Measurements from ENCODE around the gene CACNB4. TPM values are rescaled to one million over a fixed set of nuclear protein-coding genes. Genes with fewer than 3 reads are reported as not detected.
"Not testable (repeated sequence)": the region's sequence is repeated elsewhere in the genome, so short reads cannot be mapped to it uniquely, and the experiment has no call there.

The CACNB4 gene
- total RNA-seq, 1 donor from 2014 or later = 4.9 TPM

GRCh38 chr2:151945602-151946001 is 153.2 kb downstream of the CACNB4 start:
- TF ChIP-seq CTCF (IDR thresholded peaks at IDR 0.05) (no peak), POLR2AphosphoS5 (IDR thresholded peaks at IDR 0.05; ENCODE audit: insufficient read depth in 1 of 2, low read depth in 1 of 2) (no peak), POLR2A (IDR thresholded peaks at IDR 0.05) (no peak)
- H3K4me1 ChIP-seq = peaks cover 32% of the 10 kb centered on the region
- H3K4me3 ChIP-seq = no peak overlapping the region
- no peaks in the 10 kb centered on the region for H3K9me3 ChIP-seq
- no peaks in the 10 kb centered on the region for H3K27me3 ChIP-seq
- DNase-seq (ENCODE audit: extremely low spot score in 2 of 2) = no peak
- intact Hi-C loops (cut with DNase I) = no loop called here
- H3K27ac ChIP-seq = no peak overlapping the region
- no peaks in the 10 kb centered on the region for H3K36me3 ChIP-seq

DNA sequence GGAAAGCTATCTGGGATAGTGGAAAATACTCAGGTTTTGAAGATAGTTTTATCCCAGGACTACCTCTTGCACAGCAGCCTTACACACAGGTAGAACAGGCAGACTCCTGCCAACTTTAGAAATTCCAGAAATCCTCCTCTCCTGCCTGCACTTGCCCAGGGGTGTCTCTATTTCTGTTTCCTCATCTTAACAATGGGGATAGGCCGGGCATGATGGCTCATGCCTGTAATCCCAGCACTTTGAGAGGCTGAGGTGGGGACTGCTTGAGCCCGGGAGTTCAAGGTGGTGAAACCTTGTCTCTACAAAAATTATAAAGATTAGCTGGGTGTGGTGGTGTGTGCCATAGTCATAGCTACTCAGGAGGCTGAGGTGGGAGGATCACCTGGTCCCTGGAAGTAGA is 153.7 kb downstream of the CACNB4 start:
- no peaks in the 10 kb centered on the region for H3K27me3 ChIP-seq
- H3K36me3 ChIP-seq = no peaks in the 10 kb centered on the region
- no peaks in the 10 kb centered on the region for H3K9me3 ChIP-seq
- TF ChIP-seq POLR2AphosphoS5 (IDR thresholded peaks at IDR 0.05; ENCODE audit: insufficient read depth in 1 of 2, low read depth in 1 of 2) (peak in 1 of 2 donors; percentile 37), CTCF (IDR thresholded peaks at IDR 0.05) (no peak), POLR2A (IDR thresholded peaks at IDR 0.05) (no peak)
- H3K27ac ChIP-seq = no peak overlapping the region
- H3K4me1 ChIP-seq = peaks cover 32% of the 10 kb centered on the region
- DNase-seq (ENCODE audit: extremely low spot score in 2 of 2) = no peak
- H3K4me3 ChIP-seq = no peak overlapping the region
- intact Hi-C loops (cut with DNase I) = no loop called here

- no peaks in the 10 kb centered on the region for H3K9me3 ChIP-seq
- TF ChIP-seq POLR2AphosphoS5 (IDR thresholded peaks at IDR 0.05; ENCODE audit: insufficient read depth in 1 of 2, low read depth in 1 of 2) (no peak), CTCF (IDR thresholded peaks at IDR 0.05) (no peak), POLR2A (IDR thresholded peaks at IDR 0.05) (no peak)
- no peak overlapping the region for H3K4me3 ChIP-seq
- no peaks in the 10 kb centered on the region for H3K36me3 ChIP-seq
- no peak for DNase-seq (ENCODE audit: extremely low spot score in 2 of 2)
- H3K27me3 ChIP-seq = no peaks in the 10 kb centered on the region
- intact Hi-C loops (cut with DNase I) = no loop called here
- H3K27ac ChIP-seq = no peak overlapping the region
- H3K4me1 ChIP-seq = peaks cover 32% of the 10 kb centered on the region
These were observed 155.4 kb downstream of the CACNB4 start for GRCh38 chr2:151943461-151943860.

DNA sequence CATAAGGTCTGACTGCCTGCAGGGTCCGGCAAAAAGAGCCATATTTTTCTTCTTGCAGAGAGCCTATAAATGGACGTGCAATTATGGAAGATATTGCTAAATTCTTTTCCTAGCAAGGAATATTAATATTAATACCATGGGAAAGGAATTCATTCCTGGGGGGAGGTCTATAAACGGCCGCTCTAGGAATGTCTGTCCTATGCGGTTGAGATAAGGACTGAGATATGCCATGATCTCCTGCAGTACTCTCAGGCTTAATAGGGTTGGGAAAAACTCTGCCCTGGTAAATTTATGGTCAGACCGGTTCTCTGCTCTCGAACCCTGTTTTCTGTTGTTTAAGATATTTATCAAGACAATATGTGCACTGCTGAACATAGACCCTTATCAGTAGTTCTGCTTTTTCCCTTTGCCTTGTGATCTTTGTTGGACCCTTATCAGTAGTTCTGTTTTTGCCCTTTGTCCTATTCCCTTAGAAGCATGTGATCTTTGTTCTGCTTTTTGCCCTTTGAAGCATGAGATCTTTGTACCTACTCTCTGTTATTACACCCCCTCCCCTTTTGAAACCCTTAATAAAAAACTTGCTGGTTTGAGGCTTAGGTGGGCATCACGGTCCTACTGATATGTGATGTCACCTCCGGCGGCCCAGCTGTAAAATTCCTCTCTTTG is 156.2 kb downstream of the CACNB4 start:
- H3K36me3 ChIP-seq; H3K27ac ChIP-seq; DNase-seq (ENCODE audit: extremely low spot score in 2 of 2); H3K27me3 ChIP-seq; intact Hi-C loops (cut with DNase I); H3K9me3 ChIP-seq; H3K4me3 ChIP-seq: not testable (repeated sequence)
- H3K4me1 ChIP-seq = peaks cover 25% of the 10 kb centered on the region

DNA sequence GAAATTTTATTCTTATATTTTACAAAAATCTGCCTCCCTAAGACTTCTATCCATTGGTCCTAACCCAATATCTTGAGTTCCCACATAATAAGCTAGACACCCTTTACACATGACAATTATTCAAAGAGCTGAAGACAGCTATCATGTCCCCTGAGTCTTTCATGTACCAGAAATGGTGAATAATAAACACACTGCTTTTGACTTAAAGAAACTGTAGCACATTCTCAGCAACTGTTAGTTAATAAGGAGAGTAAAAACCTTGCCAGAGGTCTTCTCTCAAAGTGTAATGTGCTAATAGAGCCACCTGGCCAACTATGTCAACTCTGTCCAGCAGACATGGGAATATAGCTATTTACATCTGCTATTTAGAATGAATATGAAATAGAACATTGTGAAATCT is 160.9 kb downstream of the CACNB4 start:
- intact Hi-C loops (cut with DNase I) = no loop called here
- TF ChIP-seq POLR2A (IDR thresholded peaks at IDR 0.05) (no peak), POLR2AphosphoS5 (IDR thresholded peaks at IDR 0.05; ENCODE audit: insufficient read depth in 1 of 2, low read depth in 1 of 2) (no peak), CTCF (IDR thresholded peaks at IDR 0.05) (no peak)
- no peaks in the 10 kb centered on the region for H3K4me1 ChIP-seq

More for the DNA sequence above, 160.9 kb downstream of the CACNB4 start:
- H3K36me3 ChIP-seq = no peaks in the 10 kb centered on the region
- DNase-seq (ENCODE audit: extremely low spot score in 2 of 2) = no peak
- H3K4me3 ChIP-seq = no peak overlapping the region
- H3K27me3 ChIP-seq = no peaks in the 10 kb centered on the region
- H3K27ac ChIP-seq = no peak overlapping the region
- no peaks in the 10 kb centered on the region for H3K9me3 ChIP-seq
